MCF 10A (cell line): Measurements from ENCODE around the gene FNBP1. TPM values are rescaled to one million over a fixed set of nuclear protein-coding genes. Genes with fewer than 3 reads are reported as not detected.

ENCODE experiments used
- BruUV-seq: library from RNA; stranded (reverse); fragments of 400-500 nt; replicated peaks from 2 replicates; lab custom pipeline; 2021; lab: Mats Ljungman, UMichigan
- CTCF ChIA-PET: fragments of 300-600 bp; sonication (Branson Sonifier 250); formaldehyde crosslinking; extraction: SDS; loops from one replicate; lab custom pipeline; 2021; ENCODE audit warnings: antibody characterized with exemption, inconsistent platforms; lab: Yijun Ruan, JAX
- POLR2A ChIA-PET: fragments of 300-600, 350-650 bp; sonication (Branson Sonifier 250); formaldehyde crosslinking; extraction: SDS; loops from one replicate; lab custom pipeline; 2020; ENCODE audit warnings: antibody characterized with exemption, inconsistent platforms; lab: Yijun Ruan, JAX
- DNase-seq: peaks from one replicate; pipeline ENCODE4 v3.0.0-alpha.2; 2018; ENCODE audit not compliant: unreplicated experiment
- H3K27ac Mint-ChIP-seq: one replicate; pipeline ENCODE4 v1.8.0; 2022; ENCODE audit warnings: mild to moderate bottlenecking, low read depth, mixed read lengths; ENCODE audit not compliant: unreplicated experiment
- H3K27me3 Mint-ChIP-seq: one replicate; pipeline ENCODE4 v1.8.0; 2022; ENCODE audit warnings: mixed read lengths; ENCODE audit not compliant: insufficient read depth, unreplicated experiment
- H3K36me3 Mint-ChIP-seq: one replicate; pipeline ENCODE4 v1.8.0; 2022; ENCODE audit warnings: mild to moderate bottlenecking, moderate library complexity, mixed read lengths; ENCODE audit not compliant: insufficient read depth, unreplicated experiment
- H3K4me1 Mint-ChIP-seq: one replicate; pipeline ENCODE4 v1.8.0; 2022; ENCODE audit warnings: mixed read lengths; ENCODE audit not compliant: insufficient read depth, unreplicated experiment
- H3K4me3 Mint-ChIP-seq: one replicate; pipeline ENCODE4 v1.8.0; 2022; ENCODE audit warnings: mild to moderate bottlenecking, moderate library complexity, mixed read lengths; ENCODE audit not compliant: unreplicated experiment
- H3K9me3 Mint-ChIP-seq: one replicate; pipeline ENCODE4 v1.8.0; 2022; ENCODE audit warnings: mixed read lengths; ENCODE audit not compliant: unreplicated experiment
- CTCF ChIP-seq: fragments of 200-600 bp; IDR thresholded peaks from one replicate; pipeline ENCODE4 v1.8.0; 2022; ENCODE audit warnings: antibody characterized with exemption, mild to moderate bottlenecking; ENCODE audit not compliant: unreplicated experiment
- intact Hi-C: fragments of 100-400 bp; cut with micrococcal nuclease; formaldehyde crosslinking; loops from 2 replicates; pipeline ENCODE4 v1.14.1; 2022
- total RNA-seq: library from RNA; stranded (reverse); gene quantifications from 2 replicates; pipeline ENCODE4 v1.2.3, GENCODE V29; 2022

Gene FNBP1
- total RNA-seq, 1 experiment from 2014 or later, result 24.4 TPM

- Mint-ChIP-seq H3K4me3 (peak within 1 kb of the TSS; percentile 90), H3K27ac (peak within 1 kb of the TSS; percentile 91), H3K9me3 (no peaks in the 10 kb centered on the region), H3K27me3 (no peaks in the 10 kb centered on the region), H3K4me1 (no peaks in the 10 kb centered on the region), H3K36me3 (peaks cover 9% of the 10 kb centered on the region)
- no TSS peak for BruUV-seq
- TF ChIP-seq CTCF, result no peak
- CTCF ChIA-PET, result interaction anchor here (0.7 to 1.3 kb wide), 3 partner anchors 13 to 258 kb away, joined by 3 to 5 read pairs (median 3); no protein-coding TSS in a partner anchor
- DNase-seq, result peak; percentile 69
- intact Hi-C loops, result no loop called here
- POLR2A ChIA-PET, result interaction anchor here (0.6 to 4.5 kb wide), 24 partner anchors 9 to 1587 kb away, joined by 3 to 53 read pairs (median 4); partner anchors contain the start of genes EXOSC2 and FNBP1
Observed at GRCh38 chr9:130053504-130054324, 10.7 kb upstream of the FNBP1 start, which contains the start of gene GPR107. GPR107 (plus strand) TSS chr9:130053906; CDS start chr9:130053933, 27 bp downstream.

GRCh38 chr9:130053109-130053503 lies 10.1 kb upstream of the FNBP1 start:
- POLR2A ChIA-PET, result interaction anchor here (0.6 to 4.5 kb wide), 21 partner anchors 8 to 1588 kb away, joined by 3 to 53 read pairs (median 4); partner anchors contain the start of genes EXOSC2 and FNBP1
- TSS peak; percentile 87 for BruUV-seq

DNA sequence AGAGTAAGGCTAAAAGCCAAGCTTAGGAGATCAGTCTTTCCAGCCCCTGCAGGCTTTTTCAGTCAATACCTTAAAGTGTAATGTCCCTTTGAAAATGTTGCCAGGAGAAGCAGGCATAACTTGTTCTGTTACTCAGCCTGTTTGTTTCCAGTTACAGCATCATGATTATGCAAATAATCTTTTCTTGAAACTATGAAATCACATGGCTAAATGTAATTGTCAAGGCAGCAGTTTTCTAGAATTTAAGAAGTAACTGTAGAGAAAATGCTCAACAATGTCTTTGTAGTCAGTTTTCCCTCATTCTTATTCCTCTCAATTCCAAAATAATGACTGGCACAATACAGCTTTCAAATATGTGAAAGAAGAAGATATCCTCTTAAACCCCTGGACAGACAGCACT lies 8.9 kb upstream of the FNBP1 start:
- no peaks in the 10 kb centered on the region for H3K4me1 Mint-ChIP-seq
- no peak for DNase-seq
- no peak overlapping the region for H3K27ac Mint-ChIP-seq
- H3K36me3 Mint-ChIP-seq, result no peaks in the 10 kb centered on the region
- ChIA-PET CTCF (interaction anchor here (1.3 kb wide), 1 partner anchor 166 kb away, joined by 8 read pairs; no protein-coding TSS in a partner anchor), POLR2A (interaction anchor here (0.6 to 4.5 kb wide), 4 partner anchors 7 to 89 kb away, joined by 4 to 53 read pairs (median 14); partner anchors contain the start of gene FNBP1)
- TSS peak; percentile 6 for BruUV-seq
- H3K27me3 Mint-ChIP-seq, result no peaks in the 10 kb centered on the region
- no peaks in the 10 kb centered on the region for H3K9me3 Mint-ChIP-seq
- peak overlapping the region; percentile 19 for H3K4me3 Mint-ChIP-seq
- TF ChIP-seq CTCF, result no peak
- intact Hi-C loops, result no loop called here

More at GRCh38 chr9:130053109-130053503, 10.1 kb upstream of the FNBP1 start:
- Mint-ChIP-seq H3K4me3 (peak overlapping the region; percentile 90), H3K4me1 (no peaks in the 10 kb centered on the region), H3K27me3 (no peaks in the 10 kb centered on the region), H3K9me3 (no peaks in the 10 kb centered on the region), H3K36me3 (peaks cover 3% of the 10 kb centered on the region), H3K27ac (peak overlapping the region; percentile 91)
- no peak for DNase-seq
- CTCF ChIA-PET, result interaction anchor here (0.5 to 1.3 kb wide), 4 partner anchors 14 to 948 kb away, joined by 3 to 5 read pairs (median 3); no protein-coding TSS in a partner anchor
- no peak for TF ChIP-seq CTCF
- intact Hi-C loops, result no loop called here

- CTCF ChIA-PET, result interaction anchor here (0.6 to 1.0 kb wide), 4 partner anchors 10 to 88 kb away, joined by 3 to 6 read pairs (median 3); no protein-coding TSS in a partner anchor
Observed at GRCh38 chr9:130050462-130050861, 7.5 kb upstream of the FNBP1 start.

More at GRCh38 chr9:130050462-130050861, 7.5 kb upstream of the FNBP1 start:
- no peaks in the 10 kb centered on the region for H3K27me3 Mint-ChIP-seq
- intact Hi-C loops, result no loop called here
- H3K4me1 Mint-ChIP-seq, result no peaks in the 10 kb centered on the region
- no peak overlapping the region for H3K4me3 Mint-ChIP-seq
- no peak for TF ChIP-seq CTCF
- no peaks in the 10 kb centered on the region for H3K36me3 Mint-ChIP-seq
- H3K27ac Mint-ChIP-seq, result no peak overlapping the region
- POLR2A ChIA-PET, result interaction anchor here (0.7 kb wide), 3 partner anchors 170 to 882 kb away, joined by 3 to 5 read pairs (median 3); no protein-coding TSS in a partner anchor
- BruUV-seq, result no TSS peak
- DNase-seq, result no peak
- no peaks in the 10 kb centered on the region for H3K9me3 Mint-ChIP-seq
